ENCODE measurements around the gene SLC20A1.

GRCh38 chr2:112623913-112624777 is 21.6 kb upstream of the SLC20A1 start:
- TF ChIP-seq CTCF (IDR thresholded peaks at IDR 0.05; ENCODE audit: low read depth, low read length, poor library complexity, severe bottlenecking): no peak
- TF ChIP-seq EZH2phosphoT487 (IDR thresholded peaks at IDR 0.05; ENCODE audit: borderline replicate concordance, low read length): no peak
